GM21515 (cell line): ENCODE data around the gene MANSC1.
A peak's percentile ranks its signal among the peaks of the same experiment; 100 is the strongest.

Experiments used
- ATAC-seq: cut with Tn5 transposase; IDR thresholded peaks from one replicate; pipeline ENCODE4 v1.9.1; 2021; ENCODE audit not compliant: unreplicated experiment

MANSC1 gene

GRCh38 chr12:12349711-12350665, at the start of gene MANSC1:
Gene MANSC1 (minus strand): TSS chr12:12350242. CDS start chr12:12343314, 6,928 bp downstream.
- ATAC-seq = no peak

- ATAC-seq = no peak
These were observed 49.1 kb upstream of the MANSC1 start for GRCh38 chr12:12399161-12399560.

- no peak for ATAC-seq
These were observed 48.2 kb upstream of the MANSC1 start for GRCh38 chr12:12398026-12398859.

DNA sequence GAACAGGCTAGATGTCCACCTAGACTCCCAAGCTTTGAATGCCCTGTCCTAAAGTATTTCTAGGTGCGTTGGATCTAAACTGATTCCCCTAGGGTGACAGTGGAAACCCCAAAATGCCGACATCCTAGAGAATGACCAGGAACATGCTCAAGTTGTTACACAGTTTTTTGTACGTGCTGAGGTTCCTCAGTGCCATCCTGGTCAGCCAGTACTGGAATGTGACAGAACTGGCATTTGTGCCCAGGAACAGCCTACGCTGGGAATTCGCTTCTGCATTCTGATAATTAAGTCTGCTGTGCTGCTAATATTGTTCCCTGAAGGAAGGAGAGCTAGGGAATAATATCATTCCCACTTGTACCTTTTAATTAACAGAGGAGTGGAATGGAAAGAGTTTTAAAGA, 47.1 kb upstream of the MANSC1 start:
- no peak for ATAC-seq

DNA sequence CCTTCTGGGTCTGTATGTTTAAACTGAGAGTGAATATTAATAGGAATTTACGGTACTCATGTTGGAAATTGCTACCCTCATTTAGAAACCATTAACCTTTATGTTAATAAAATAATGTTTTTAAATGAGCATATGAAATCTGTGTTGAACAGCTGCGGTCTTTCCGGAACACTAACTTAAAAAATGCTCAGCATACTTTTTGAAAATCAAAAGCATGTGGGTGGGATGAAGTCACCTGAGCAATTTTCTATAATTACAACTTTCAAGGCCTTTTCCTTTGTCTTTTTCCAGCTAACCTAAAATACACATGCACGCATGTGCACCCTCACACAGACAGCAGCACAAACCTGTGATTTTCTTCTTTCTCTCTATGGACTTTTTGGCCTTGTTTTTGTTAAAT, 46.7 kb upstream of the MANSC1 start:
- ATAC-seq = no peak

DNA sequence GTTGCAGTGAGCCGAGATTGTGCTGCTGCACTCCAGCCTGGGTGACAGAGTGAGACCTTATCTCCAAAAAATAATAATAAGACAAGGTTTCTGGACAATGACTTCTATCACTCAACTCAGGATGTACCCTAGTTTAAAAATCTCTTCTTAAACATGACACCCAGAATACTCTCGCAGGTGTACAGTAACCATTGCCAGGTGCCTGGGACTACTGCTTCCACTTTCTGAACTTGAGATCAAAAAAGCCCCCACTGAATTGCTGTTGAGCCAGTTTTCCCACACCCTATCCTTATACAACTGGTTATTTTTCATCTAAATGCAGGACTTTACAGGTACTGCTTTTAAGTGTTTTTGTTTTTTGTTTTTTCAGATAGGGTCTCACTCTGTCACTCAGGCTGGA, 43.1 kb upstream of the MANSC1 start:
- no peak for ATAC-seq

GRCh38 chr12:12392413-12392812, 42.4 kb upstream of the MANSC1 start:
- ATAC-seq = no peak

GRCh38 chr12:12387501-12387900, 37.5 kb upstream of the MANSC1 start:
- ATAC-seq = no peak

- no peak for ATAC-seq
These were observed 34.7 kb upstream of the MANSC1 start for GRCh38 chr12:12384571-12385340.

GRCh38 chr12:12381982-12382381, 31.9 kb upstream of the MANSC1 start:
- ATAC-seq = no peak

DNA sequence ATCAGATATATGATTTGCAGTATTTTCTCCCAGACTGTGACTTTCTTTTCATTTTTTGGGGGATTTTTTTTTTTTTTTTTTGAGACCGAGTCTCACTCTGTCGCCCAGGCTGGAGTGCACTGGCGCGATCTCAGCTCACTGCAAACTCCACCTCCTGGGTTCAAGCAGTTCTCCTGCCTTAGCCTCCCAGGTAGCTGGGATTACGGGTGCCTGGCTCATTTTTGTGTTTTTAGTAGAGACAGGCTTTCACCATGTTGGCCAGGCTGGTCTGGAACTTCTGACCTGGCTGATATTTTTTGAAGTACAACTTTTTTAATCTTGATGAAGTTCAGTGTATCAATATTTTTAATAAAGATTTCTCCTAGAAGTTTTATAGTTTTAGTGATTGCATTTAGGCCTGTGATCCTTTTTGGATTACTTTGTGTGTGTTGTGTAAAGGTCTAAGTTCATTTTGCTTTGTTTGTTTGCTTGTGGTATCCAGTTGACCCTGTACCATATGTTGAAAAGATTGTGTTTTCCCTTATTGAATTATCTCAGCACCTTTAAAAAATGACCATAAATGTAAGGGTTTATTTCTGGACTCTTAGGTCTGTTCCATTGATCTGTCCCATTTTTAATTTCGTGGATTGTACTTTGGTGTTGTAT, 31.0 kb upstream of the MANSC1 start:
- no peak for ATAC-seq

GRCh38 chr12:12379831-12380730, 30.0 kb upstream of the MANSC1 start:
- peak; percentile 50 for ATAC-seq

GRCh38 chr12:12378616-12379015, 28.6 kb upstream of the MANSC1 start:
- no peak for ATAC-seq

GRCh38 chr12:12376646-12377448, 26.8 kb upstream of the MANSC1 start:
- no peak for ATAC-seq

DNA sequence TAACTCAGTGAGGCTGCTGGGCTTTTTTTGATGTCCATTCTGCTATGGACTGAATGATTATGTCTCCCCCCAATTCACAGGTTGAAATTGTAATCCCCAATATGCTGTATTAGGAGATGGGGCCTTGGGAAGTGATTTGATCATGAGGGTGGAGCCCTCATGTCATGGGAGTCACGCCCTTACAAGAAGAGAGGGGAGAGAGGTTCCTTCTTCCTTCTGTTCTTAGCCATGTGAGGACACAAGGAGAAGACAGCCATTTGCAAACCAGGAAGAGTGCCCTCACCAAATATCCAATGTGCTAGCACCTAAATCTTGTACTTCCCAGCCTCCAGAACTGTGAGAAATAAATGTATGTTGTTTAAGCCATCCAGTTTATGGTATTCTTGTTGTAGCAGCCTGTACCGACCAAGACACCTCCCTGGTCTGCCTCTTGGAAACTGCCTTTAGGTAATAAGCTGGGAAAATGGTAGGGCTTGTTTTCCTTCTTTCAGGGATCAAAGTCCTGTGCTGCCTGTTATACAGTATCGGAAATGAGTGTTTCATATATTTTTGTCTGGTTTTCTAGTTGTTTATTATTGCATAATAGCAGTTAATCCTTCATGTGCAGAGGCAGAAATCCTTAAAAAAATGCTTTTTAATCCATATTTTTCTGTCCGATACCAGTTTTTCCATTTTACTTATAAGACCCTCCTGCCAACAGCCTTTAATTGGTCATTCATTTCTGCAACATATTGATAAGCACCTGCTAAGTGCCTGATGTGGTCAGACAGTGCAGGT, 23.1 kb upstream of the MANSC1 start:
- ATAC-seq = no peak

DNA sequence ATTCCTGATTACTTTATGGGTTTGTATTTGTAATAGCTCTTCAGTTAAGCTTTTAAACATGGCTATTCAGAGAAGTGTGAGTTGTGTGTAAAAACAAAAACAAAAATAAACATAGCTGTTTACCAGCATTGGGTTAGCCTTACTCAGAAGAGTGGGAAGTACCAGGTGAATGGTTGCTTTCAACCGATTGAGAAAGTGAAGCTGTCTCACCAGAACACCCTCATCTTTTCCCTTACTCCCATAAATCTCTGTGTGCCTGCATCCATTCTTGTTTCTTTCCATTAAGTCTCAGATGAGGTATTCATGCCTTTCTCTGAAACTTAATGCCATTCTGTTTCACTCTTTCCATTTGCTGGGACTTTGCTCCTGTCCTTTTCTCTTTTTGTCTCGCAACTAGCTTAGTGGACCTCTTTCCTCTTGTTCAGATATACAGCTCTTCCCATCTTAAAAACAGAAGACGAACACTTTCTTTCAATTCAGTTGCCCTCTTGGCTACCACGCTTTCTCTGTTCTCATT, 17.5 kb upstream of the MANSC1 start:
- no peak for ATAC-seq

- no peak for ATAC-seq
These were observed 16.8 kb upstream of the MANSC1 start for GRCh38 chr12:12366701-12367481.
